HEK293 (cell line): ENCODE measurements around the gene GMEB2.

Source experiments
- ELK4 ChIP-seq: IDR thresholded peaks from 2 replicates; pipeline ENCODE4 v1.6.1; 2011; ENCODE audit warnings: mild to moderate bottlenecking, low read depth, low read length, borderline replicate concordance
- REST ChIP-seq: fragments of 450-650 bp; formaldehyde crosslinking; IDR thresholded peaks from 2 replicates; pipeline ENCODE4 v1.5.1; 2016; ENCODE audit warnings: missing biosample characterization, missing genetic modification characterization
- SP2 ChIP-seq: fragments of 450-650 bp; formaldehyde crosslinking; IDR thresholded peaks from 2 replicates; pipeline ENCODE4 v1.5.1; 2016; ENCODE audit warnings: missing biosample characterization, missing genetic modification characterization
- YY1 ChIP-seq: fragments of 450-650 bp; formaldehyde crosslinking; IDR thresholded peaks from 2 replicates; pipeline ENCODE4 v1.5.1; 2018; ENCODE audit warnings: missing biosample characterization, missing genetic modification characterization
- ZBTB44 ChIP-seq: fragments of 450-650 bp; IDR thresholded peaks from 2 replicates; pipeline ENCODE4 v1.5.1; 2018; ENCODE audit warnings: missing biosample characterization, mild to moderate bottlenecking, missing genetic modification characterization
- ZBTB7A ChIP-seq: fragments of 450-650 bp; formaldehyde crosslinking; IDR thresholded peaks from 2 replicates; pipeline ENCODE4 v1.5.1; 2016; ENCODE audit warnings: low read depth, missing biosample characterization, missing genetic modification characterization
- ZNF239 ChIP-seq: fragments of 450-650 bp; formaldehyde crosslinking; IDR thresholded peaks from 2 replicates; pipeline ENCODE4 v1.5.1; 2016; ENCODE audit warnings: missing biosample characterization, missing genetic modification characterization
- TF ChIP-seq, protein P1 (sequence below): fragments of 450-650 bp; formaldehyde crosslinking; IDR thresholded peaks from 2 replicates; pipeline ENCODE4 v1.5.1; 2016; ENCODE audit warnings: missing biosample characterization, missing genetic modification characterization
- TF ChIP-seq, protein P2 (sequence below): fragments of 450-650 bp; formaldehyde crosslinking; IDR thresholded peaks from 2 replicates; pipeline ENCODE4 v1.5.1; 2016; ENCODE audit warnings: missing biosample characterization, missing genetic modification characterization
- TF ChIP-seq, protein P3 (sequence below): sonication (generic); formaldehyde crosslinking; IDR thresholded peaks from 2 replicates; pipeline ENCODE4 v1.8.1; 2022; ENCODE audit warnings: mild to moderate bottlenecking, moderate library complexity, missing genetic modification reagents

DNA sequence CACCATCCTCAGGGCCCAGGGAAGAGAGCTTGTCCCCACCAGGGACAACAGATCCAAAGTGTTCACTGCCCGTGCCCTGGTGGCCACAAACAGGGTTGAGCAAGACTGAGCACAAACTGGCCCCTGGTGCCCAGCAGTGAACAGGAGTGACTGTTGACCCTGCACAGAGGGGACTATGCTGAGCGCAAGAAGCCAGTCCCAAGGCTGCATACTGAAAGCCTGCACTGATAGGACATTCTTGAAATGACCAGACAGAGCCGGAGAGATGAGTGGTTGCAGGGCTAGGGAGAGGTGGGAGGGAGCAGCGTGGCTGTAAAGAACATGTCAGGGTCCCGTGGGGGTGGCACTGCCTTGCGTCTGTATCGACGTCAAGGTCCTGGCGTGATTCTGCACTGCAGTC, 75.8 kb downstream of the GMEB2 start:
- TF ChIP-seq, protein P1, sequence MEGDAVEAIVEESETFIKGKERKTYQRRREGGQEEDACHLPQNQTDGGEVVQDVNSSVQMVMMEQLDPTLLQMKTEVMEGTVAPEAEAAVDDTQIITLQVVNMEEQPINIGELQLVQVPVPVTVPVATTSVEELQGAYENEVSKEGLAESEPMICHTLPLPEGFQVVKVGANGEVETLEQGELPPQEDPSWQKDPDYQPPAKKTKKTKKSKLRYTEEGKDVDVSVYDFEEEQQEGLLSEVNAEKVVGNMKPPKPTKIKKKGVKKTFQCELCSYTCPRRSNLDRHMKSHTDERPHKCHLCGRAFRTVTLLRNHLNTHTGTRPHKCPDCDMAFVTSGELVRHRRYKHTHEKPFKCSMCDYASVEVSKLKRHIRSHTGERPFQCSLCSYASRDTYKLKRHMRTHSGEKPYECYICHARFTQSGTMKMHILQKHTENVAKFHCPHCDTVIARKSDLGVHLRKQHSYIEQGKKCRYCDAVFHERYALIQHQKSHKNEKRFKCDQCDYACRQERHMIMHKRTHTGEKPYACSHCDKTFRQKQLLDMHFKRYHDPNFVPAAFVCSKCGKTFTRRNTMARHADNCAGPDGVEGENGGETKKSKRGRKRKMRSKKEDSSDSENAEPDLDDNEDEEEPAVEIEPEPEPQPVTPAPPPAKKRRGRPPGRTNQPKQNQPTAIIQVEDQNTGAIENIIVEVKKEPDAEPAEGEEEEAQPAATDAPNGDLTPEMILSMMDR (tag by site-specific recombination), result no peak
- no peak for TF ChIP-seq REST (tag by site-specific recombination)
- no peak for TF ChIP-seq SP2
- TF ChIP-seq, protein P2, sequence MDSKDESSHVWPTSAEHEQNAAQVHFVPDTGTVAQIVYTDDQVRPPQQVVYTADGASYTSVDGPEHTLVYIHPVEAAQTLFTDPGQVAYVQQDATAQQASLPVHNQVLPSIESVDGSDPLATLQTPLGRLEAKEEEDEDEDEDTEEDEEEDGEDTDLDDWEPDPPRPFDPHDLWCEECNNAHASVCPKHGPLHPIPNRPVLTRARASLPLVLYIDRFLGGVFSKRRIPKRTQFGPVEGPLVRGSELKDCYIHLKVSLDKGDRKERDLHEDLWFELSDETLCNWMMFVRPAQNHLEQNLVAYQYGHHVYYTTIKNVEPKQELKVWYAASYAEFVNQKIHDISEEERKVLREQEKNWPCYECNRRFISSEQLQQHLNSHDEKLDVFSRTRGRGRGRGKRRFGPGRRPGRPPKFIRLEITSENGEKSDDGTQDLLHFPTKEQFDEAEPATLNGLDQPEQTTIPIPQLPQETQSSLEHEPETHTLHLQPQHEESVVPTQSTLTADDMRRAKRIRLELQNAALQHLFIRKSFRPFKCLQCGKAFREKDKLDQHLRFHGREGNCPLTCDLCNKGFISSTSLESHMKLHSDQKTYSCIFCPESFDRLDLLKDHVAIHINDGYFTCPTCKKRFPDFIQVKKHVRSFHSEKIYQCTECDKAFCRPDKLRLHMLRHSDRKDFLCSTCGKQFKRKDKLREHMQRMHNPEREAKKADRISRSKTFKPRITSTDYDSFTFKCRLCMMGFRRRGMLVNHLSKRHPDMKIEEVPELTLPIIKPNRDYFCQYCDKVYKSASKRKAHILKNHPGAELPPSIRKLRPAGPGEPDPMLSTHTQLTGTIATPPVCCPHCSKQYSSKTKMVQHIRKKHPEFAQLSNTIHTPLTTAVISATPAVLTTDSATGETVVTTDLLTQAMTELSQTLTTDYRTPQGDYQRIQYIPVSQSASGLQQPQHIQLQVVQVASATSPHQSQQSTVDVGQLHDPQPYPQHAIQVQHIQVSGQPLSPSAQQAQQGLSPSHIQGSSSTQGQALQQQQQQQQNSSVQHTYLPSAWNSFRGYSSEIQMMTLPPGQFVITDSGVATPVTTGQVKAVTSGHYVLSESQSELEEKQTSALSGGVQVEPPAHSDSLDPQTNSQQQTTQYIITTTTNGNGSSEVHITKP (tag by site-specific recombination), result no peak
- no peak for TF ChIP-seq ELK4
- no peak for TF ChIP-seq ZBTB7A
- TF ChIP-seq ZNF239 (tag by site-specific recombination), result no peak
- TF ChIP-seq YY1 (tag by site-specific recombination), result no peak
- TF ChIP-seq, protein P3, sequence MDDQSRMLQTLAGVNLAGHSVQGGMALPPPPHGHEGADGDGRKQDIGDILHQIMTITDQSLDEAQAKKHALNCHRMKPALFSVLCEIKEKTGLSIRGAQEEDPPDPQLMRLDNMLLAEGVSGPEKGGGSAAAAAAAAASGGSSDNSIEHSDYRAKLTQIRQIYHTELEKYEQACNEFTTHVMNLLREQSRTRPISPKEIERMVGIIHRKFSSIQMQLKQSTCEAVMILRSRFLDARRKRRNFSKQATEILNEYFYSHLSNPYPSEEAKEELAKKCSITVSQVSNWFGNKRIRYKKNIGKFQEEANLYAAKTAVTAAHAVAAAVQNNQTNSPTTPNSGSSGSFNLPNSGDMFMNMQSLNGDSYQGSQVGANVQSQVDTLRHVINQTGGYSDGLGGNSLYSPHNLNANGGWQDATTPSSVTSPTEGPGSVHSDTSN (CRISPR knock-in tag), result no peak
- no peak for TF ChIP-seq ZBTB44 (tag by site-specific recombination)
